Regular cardiac myocyte (primary cell): ENCODE data around the gene P4HA3. TPM values are rescaled to one million over a fixed set of nuclear protein-coding genes. Genes with fewer than 3 reads are reported as not detected.

Source experiments
- total RNA-seq: library from RNA; depleted of rRNA; stranded (reverse); fragments of >200 nt; gene quantifications from 2 replicates; pipeline ENCODE4 v1.2.3, GENCODE V29; 2014

Gene P4HA3
- 13.4 and 47.9 TPM in 2 replicates for total RNA-seq

GRCh38 chr11:74311352-74311926 is at the start of gene P4HA3:
TSS of gene P4HA3 (minus strand) at chr11:74311640. CDS start at chr11:74311611, 29 bp downstream.

Other genes starting within 250 kb of the P4HA3 start
- 11.8 and 14.4 TPM in 2 replicates for gene C2CD3, start 140.6 kb downstream of the P4HA3 start, total RNA-seq
- gene PPME1, start 140.4 kb downstream of the P4HA3 start, total RNA-seq: 36.4 and 44.3 TPM in 2 replicates
- gene PGM2L1, start 86.8 kb upstream of the P4HA3 start, total RNA-seq: 5.0 and 9.3 TPM in 2 replicates
- gene KCNE3, start 155.9 kb upstream of the P4HA3 start, total RNA-seq: 0.58 and 3.4 TPM in 2 replicates
- 1.5 and 4.2 TPM in 2 replicates for gene LIPT2, start 182.1 kb upstream of the P4HA3 start, total RNA-seq